Activated CD4-positive, alpha-beta T cell treated with anti-CD3 and anti-CD28 coated beads, Interleukin-2, Interleukin-6, amounts not matched to agents 100 ng/mL and 50 ng/mL, durations not matched to agents 16 hours and 8 hours (primary cell): ENCODE measurements around the gene CFAP57.

ENCODE experiments used
- DNase-seq: peaks from one replicate; pipeline ENCODE4 v3.0.0-alpha.2; 2020

CFAP57 gene

DNA sequence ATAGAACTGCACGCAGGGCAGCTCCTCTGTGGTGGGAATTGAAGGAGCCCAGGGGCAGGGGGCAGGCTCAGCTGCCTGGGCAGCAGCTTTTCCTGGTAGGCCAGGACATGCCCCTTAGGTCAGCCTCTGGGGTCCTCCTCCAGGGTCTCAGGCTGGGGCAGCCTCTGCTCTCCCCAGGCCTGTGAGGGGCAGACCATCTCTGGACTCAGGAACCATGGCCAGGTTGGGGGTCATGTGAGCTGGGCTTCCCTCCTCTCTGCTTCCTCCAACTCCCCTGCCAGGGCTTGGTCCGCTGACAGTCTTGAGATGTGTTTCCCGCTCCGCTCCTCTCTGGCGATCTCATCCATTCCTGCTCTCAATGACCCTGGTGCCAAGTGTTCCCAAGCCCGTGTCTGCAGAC, 107.5 kb downstream of the CFAP57 start:
- DNase-seq, result no peak

DNA sequence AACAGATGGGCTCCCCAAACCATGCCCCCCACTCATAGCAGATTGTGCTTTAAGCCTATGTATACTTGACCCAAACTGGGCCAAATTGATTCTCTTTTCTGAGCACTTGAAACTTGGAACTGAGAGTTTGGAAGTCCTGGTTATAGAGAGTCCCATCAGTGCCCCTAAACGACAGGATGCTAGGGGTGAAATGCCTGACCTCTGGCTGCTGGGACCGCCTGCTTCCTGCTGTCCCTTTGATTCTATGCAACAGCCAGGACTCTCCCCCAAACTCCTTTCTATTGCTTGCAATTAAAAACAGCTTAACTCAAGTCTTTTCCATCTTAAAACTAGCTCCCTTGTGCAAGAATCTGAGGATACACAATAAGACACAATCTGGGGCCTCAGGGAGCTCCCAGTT, 108.6 kb downstream of the CFAP57 start:
- no peak for DNase-seq

DNA sequence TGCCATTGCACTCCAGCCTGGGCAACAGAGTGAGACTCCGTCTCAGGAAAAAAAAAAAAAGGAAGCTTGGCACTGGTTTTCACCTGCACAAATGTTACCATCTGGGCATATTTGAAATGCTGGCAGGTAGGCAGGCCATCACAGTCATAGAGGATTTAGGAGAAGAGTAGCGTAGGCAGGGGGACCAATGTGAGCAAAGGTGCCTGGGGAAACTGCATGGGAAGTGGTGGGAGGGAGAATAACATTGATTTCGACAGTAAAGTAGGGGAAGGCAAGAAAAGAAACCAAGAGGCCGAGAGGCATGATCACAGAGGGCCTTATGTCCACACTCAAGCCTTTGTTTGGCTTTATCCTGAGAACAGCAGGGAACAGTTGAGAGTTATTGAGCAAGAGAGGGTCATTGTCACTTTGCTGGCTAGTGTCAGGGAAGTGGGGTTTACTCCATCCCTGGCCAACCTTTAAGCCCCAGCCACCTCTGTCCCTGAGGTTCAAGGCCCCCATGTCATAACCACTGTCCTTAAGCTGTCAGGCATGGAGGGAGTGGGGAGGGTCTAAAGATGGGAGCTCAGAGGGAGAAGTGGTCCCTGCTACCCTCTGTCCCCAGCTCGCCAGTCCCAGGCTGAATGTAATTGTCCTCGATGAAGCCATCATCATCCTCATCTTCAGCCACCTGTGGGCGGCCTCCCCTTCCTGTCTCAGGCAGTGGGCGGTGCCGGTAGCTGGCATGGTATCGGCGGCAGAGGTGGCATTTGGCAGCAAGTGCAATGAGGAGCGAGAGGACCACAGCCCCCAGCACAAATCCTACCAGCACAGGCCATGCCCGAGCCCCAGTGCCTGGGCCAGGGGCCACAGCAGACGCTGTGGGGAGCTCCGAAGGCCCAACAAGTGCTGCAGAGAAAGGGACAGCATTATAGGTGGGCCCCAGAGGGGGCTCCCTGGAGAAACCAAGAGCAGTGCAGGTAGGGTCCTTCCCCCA, 110.4 kb downstream of the CFAP57 start:
- no peak for DNase-seq

DNA sequence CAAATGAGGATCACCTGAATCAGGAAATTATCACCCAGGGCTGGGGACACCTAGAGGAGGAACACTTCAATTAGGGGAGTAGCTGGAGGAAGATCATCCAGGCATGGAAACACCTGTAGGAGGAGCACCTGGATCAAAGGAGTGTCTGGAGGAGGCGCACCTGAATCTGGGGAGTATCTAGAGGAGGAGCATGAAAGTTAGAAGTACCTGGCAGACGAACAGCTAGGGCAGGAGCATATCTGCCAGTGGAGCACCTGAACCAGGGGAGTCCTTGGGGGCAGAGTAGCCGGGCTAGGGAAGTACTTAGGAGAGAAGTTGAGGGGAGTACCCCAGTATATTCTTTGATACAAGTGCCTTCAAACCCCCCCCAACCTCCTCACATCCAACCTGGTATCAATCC, 111.9 kb downstream of the CFAP57 start:
- no peak for DNase-seq

DNA sequence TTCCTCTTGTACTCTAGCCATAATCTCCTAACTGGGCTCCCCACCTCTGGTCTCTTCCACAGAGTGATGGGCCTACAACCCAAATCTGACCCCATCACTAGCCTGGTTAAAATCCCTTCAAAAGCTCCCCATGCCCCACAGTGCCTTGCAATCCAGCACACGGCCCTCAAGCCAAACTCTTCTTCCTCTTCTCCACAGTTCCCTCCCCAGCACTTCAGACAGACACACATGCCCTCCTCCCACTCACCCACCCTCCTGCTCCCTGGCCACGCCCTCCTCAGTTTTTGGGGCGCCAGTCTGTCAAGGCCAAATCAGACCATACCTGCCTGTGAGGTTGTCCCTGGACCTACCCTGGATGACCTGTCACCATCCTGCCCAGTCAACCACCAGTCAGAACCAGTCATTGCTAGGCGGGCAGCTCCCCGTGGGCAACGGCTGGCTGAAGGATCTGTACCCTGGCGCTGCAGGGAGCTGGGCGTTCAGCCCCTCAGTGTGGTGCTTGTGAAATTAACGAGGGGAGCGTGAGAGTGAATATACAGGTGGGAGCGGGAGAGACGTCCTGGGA, 112.5 kb downstream of the CFAP57 start:
- no peak for DNase-seq

DNA sequence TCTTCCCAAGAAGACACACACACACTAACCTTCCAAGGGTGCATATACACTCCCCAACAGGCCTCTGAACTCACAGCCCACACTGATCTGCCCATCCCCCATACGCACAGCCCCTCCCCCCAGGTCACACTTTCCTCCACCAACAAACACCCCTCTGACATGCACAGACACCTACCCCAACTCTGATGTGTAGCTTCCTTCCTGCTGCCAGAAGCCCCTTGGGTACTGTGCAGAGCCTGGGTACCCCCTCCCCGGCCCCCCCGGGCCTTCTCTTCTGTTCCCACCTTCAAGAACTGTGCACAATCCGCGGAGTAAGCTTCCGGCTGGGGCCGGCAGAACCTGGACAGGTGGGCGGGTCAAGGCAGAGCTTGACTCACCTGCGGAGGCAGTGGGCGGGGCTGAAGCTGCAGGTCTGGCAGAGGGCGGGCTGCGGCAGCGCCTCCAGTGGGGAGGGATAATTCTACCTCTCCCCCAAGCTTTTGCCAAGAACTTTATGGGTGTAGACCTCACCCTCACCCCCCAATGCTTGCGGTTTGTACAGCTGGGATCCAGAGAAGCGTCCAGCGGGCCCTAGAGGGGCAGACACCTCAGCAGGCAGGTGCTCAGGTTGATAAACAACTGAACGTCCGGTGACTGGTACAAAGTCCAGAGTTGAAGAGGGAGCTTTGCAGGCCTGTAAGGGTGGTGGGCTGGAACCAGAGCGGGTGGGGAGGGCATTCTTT, 113.3 kb downstream of the CFAP57 start, which contains the start of gene C1orf210:
Gene C1orf210 (minus strand): TSS at position 313 of the 722 bp plus-strand sequence. CDS start 2,311 bp downstream, outside the sequence.
- DNase-seq, result no peak

DNA sequence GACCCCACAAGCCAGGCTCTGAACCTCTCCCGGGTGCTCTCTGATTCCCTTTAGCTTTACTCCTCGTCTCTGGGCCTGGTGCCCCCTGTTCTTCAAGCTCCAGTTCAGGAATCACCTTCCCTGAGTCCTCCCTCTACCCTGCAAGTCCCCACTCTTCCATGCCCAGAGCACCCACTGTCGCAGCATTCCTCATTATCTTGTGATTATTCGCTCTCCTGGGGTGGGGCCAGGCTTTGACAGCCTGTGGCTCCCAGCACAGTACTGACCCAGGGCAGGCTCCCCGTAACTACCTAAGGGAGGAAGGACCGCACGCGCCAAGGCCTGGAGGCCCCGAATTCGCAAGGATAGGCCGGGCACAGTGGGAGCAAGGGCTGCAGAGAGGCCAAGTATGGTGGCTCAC, 114.0 kb downstream of the CFAP57 start:
- DNase-seq, result no peak

DNA sequence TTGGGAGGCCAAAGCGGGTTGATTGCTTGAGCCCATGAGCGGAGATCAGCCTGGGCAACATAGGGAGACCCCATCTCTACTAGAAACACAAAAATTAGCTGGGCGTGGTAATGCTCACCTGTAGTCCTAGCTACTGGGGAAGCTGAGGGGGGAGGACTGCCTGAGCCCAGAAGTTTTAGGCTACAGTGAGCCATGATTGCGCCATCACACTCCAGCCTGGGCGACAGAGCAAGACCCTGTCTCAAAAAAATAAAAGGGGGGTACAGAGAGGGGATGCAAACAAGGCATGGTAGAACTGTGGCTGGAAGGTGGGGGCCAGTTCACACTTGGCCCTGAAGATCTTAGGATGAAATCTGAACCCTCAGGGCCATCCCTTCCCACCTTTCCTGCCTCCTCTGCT, 114.4 kb downstream of the CFAP57 start:
- DNase-seq, result no peak

DNA sequence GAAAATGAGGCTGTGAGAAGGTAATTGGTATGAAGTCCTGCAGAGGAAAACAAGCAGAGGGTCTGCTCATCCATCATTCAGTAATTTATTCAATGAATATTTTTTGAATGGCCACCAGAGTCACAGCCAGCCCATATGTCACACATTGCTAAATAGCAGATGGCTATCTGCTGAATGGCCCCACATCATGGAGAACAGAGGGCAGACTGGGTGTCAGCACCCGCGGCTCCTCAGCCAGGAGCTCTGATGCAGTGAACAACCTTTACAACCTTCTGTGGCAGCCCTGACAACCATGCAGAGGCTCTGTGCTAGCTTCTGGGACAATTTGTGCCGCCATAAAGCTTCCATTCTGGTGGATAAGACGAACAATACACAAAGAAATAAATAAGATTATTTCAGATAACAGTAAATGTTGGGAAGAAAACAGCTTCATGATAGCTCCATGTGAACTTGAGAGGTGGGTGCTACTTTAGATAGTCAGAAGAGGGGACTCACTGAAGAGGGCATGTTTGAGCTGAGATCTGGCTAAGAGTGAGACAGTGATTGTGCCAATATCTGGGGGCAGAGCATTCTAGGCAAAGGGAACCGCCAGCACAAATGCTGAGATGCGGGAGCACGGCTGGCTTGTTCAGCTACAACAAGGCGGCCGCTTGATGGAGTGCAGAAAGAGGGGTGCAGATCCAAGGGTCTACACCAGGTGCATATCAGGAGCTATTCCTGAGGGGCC, 116.1 kb downstream of the CFAP57 start:
- no peak for DNase-seq

DNA sequence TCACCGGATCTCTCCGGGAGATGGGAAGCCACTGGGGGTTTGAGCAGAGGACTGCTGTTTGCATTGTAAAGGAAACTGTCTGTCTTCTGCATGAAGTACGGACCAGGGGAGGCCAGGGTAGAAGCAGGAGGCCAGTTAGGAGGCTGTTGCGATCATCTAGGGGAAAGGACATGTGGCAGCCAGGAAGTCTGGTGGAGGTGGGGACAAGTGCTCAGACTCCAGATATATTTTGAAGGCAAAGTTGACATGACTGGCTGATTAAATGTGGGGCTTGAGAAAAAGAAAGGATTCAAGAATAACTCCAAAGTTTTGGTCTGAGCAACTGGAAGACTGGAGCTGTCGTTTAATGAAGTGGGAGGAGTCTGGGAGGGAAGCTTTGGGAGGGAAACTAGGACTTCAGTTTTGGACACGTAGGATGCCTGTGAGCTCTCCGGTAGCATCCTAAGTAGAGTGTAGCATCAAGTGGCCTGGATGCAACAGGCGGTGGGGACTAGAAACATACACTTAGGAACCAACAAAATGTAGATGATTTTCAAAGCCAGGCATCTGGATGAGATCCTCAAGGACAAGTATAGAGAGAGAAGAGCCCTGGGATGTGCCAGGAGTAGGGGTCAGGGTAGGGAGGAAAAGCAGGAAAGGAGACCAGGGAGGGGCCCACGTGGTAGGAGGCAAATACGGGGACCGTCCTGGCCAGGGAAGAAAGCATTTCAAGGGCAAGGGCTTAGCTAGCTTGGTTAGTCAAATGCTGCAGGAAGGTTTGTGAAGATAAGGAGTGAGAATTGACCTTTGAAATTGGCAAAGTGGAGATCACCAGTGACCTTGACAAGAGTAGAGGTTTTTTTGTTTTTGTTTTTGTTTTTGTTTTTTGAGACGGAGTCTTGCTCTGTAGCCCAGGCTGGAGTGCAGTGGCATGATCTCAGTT, 116.9 kb downstream of the CFAP57 start:
- DNase-seq, result no peak

DNA sequence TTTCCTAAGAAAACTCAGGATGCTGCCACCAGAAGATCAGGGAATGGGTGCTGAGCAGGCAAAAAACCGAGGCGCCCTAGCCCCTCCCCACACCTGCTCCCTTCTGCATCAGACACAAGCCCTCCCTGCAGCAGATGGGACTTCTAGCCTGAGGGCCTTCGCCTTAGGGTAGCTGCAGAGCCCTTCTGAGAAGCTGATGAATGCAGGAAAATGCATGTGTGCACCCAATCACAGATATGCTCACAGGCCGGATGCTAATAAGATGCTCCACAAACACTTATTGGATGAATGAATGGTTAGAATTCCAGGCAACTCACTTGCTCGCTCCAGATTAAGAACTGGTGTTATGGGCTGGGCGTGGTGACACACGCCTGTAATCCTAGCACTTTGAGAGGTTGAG, 120.1 kb downstream of the CFAP57 start:
- DNase-seq, result no peak

DNA sequence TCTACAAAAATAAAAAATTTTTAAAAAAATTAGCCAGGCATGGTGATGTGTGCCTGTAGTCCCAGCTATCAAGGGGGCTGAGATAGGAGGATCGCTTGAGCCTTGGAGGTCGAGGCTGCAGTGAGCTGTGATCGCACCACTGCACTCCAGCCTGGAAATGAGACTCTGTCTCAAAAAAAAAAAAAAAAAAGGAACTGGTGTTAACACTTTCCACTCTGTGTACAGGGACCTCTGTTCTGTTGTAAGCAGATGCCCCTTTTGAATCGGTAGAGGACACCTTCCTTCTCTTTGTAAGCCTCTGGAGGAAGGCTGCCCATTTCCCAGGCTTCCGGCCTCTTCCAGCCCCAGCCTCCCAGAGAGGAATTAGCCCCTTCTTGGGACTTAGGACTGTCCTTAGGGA, 120.5 kb downstream of the CFAP57 start:
- no peak for DNase-seq

DNA sequence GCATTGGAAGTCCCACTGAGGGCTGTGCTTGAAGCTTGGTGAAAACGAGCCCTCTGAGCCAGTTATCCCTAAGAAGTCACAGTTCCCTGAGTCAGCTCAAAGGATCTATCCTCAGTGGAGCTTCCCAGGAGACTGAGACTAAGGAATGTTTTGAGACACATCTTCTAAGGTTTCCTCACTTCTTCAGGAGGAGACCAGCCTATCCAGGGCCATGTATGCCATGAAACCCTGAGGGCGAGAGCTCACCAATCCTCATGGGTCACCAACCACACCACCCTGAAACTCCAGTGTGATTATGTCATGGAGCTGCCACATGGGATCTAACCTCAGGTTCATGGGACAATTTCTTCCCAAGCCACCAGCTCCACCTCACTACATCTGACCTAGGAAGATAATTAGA, 121.0 kb downstream of the CFAP57 start:
- DNase-seq, result no peak

DNA sequence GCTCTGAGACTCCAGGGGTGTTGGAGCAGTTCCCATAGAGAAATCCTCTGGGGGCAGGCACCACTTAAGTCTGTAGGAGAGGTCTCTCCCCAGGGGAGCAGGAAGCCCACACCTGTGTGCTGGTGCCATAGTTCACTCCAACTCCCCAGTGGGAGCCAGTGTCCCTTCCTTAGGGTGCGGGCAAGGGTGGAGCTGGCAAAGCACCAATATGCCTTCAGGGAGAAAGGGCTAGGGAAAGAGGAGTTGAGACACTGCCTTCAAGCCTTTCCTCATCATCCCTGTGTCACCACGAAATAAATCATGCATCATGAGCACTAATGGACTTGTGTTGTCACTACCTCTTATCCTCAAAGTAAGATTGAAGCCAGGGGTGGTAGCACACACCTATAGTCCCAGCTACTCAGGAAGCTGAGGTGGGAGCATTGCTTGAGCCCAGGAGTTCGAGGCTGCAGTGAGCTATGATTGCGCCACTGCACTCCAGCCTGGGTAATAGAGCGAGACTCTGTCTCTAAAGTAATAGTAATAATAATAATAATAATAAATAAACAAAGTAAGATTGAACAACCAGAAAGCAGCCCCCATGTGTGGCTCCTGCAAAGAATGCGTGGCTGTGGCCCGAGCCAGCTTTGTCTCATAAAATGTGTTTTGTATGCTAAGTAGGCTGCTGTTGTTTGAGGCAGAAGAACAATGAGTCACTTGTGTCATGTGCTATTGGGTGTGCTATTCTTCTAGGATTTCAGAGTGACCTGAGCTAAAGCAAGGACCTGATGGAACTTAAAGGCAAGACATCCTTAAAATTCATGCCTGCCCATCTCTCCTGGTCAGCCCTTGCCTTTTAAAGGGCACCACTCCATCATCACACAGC, 122.0 kb downstream of the CFAP57 start:
- no peak for DNase-seq

DNA sequence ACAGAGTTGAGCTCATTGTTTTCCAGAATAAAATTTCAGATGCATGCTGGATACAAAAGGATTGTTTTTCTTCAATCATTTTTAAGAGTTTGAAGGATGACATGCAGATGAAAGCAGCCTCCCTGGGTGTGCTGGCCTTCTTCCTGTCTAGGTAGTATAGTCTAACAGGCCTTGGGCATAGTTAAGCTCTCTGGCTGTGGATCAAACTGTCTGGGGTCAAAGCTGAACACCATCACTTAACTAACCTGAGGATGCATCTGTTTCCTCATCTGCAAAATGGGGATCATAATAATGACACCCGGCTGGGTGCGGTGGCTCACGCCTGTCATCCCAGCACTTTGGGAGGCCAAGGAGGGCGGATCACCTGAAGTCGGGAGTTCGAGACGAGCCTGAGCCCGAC, 122.6 kb downstream of the CFAP57 start:
- DNase-seq, result no peak

DNA sequence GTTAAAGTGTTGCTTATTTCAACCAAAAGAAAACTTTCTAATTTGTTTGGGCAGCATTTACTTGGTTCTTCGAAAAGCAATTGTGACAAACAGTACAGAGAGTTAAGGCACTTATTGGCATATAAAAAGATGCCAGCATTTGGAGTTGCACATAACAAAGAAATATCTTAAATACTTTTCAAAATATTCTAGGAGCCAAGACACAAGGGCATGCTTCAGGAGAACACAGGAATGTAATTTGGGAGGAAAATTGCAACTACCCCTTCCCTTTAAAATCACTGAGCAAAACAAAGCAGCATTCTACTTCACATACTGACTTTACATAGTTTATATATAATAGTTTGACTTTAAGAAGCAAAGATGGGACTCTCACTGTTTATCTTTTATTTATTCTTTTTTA, 124.1 kb downstream of the CFAP57 start:
- no peak for DNase-seq

DNA sequence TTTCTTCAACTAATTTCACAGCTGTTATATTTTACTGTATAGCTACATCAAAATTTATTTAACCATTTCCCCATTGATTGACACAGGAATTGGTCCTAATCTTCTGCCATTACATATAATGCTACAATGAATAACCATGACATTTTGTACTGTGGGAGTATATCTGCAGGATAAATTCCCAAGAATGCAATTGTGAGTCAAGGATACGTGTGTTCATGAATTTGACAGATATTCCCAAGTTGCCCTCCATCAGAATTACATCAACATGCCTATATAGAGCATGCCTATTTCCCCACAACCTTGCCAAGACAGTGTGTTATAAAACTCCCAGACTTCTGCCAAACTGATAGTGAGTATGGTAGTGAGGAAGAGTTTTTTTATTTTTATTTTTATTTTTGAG, 125.9 kb downstream of the CFAP57 start:
- no peak for DNase-seq

DNA sequence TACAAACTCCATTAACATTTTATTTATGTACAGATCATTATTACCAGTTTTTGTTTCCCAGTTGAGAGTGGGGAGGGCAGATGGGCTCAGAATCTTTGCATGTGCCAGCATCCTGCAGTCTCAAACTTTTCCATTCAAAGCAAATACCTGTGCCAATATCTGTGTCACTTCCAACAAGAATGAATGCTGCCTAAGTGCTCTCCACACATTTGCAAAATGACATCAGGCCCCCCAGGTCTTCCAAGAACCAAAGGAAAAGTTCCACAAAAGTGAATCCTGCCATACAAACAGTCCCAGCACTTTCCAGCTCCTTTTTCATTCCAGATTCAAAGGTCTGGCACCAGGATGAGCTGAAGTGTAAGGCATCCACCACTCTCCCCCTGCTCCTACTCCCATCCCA, 127.0 kb downstream of the CFAP57 start:
- DNase-seq, result no peak

DNA sequence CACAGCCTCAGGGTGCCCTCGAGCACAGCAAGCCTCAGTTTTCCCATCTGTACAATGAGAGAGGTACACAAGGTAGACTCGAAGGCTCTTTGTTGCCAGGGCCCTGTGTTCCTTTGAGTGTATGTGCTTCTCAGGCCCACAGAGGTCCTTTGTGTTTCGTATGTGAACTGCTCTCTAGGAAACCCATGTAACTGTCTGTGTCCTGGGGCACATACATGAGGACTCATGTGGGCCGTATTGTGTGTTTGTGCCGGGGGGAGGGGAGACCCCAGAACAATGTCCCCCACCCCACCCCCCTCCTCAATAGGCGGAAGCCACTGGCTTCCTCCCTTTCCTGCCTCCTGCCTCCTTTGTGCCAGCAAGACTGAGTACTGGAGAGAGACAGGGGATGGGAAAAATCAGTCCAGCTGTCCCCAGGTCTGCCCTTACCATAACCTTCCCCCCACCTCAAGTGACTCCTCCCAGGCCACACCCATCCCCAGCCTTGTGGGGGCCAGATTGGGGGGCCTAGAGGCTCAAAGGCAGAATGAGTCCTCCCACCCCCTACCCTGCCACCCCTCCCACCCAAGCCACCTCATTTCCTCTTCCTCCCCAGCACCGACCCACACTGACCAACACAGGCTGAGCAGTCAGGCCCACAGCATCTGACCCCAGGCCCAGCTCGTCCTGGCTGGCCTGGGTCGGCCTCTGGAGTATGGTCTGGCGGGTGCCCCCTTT, 128.4 kb downstream of the CFAP57 start, which contains the start of gene TIE1:
Gene TIE1 (plus strand): TSS at position 605 of the 717 bp plus-strand sequence. CDS start 90 bp downstream, at position 695.
- DNase-seq, result no peak

DNA sequence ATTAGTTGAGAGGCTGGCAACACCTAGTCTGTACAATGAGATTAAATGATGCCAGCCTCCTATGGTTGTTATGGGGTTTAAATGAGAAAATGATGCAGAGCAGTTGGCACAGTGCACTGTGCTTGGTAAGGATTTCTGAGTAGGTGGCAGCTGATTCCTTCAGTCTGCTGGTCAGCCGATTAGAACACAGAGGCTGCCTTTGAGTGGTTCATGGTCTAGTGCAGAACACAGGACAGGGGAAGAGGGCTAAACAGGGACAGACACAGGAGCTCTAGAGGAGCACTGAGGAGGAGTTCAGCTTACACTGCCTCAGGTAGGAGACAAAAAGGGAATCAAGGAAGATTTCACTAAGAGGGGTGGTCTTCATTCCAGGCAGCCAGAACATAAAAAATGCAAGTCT, 130.1 kb downstream of the CFAP57 start:
- DNase-seq, result no peak
